GM19455 (cell line): ENCODE results near the gene ACTL6B.
"Not testable (repeated sequence)": the region's sequence is repeated elsewhere in the genome, so short reads cannot be mapped to it uniquely, and the experiment has no call there.

Experiments
- ATAC-seq: cut with Tn5 transposase; IDR thresholded peaks from one replicate; pipeline ENCODE4 v1.9.1; 2021; ENCODE audit not compliant: unreplicated experiment

The ACTL6B gene

GRCh38 chr7:100655908-100656674 is at the start of gene ACTL6B:
Gene ACTL6B (minus strand): TSS chr7:100656448. CDS start chr7:100656354, 94 bp downstream.
- no peak for ATAC-seq

GRCh38 chr7:100705320-100705752 is 49.1 kb upstream of the ACTL6B start:
- ATAC-seq: peak; percentile 59

DNA sequence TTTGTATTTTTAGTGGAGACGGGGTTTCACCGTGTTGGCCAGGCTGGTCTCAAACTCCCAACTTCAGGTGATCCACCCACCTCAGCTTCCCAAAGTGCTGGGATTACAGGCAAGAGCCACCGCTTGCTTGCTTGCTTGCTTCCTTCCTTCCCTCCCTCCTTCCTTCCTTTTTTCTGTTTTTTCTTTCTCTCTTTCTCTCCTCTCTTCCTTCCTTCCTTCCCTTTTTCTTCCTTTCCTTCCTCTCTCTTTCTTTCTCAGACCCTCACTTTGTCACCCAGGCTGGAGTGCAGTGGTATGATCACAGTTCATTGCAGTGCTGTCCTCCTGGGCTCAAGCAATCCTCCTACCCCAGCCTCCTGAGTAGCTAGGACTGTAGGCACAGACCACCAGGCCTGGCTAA is 44.8 kb upstream of the ACTL6B start:
- not testable (repeated sequence) for ATAC-seq

DNA sequence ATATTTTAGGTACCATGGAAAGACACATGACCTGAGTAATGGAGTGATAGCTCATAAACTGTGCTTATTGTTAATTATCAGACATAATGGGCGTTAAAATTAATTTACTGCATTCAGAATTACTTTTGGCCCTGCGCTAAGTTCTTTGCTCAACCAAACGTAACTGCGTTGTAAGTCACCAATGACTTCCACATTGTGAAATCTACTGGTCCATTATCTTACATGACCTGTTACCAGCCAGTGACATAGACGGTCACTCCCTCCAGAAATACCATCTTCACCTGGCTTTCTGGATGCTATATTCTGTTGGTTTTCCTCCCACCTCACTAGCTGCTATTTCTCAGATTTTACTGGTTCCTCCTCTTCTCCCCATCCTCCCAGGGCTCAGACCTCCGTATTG is 42.8 kb upstream of the ACTL6B start:
- ATAC-seq: no peak

DNA sequence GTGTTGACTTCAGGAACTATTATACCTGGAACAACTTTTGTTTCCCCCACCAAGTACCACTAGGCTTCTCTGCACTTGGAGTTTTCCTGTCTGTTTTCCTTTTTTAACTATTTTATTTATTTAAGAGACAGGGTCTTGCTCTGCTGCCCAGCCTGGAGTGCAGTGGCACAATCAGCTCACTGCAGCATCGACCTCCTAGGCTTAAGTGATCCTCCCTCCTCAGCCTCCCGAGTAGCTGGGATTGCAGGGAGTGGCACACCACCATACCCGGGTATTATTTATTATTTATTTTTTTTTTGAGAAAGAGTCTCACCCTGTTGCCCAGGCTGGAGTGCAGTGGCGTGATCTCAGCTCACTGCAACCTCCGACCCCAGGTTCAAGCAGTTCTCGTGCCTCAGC is 39.9 kb upstream of the ACTL6B start:
- no peak for ATAC-seq

DNA sequence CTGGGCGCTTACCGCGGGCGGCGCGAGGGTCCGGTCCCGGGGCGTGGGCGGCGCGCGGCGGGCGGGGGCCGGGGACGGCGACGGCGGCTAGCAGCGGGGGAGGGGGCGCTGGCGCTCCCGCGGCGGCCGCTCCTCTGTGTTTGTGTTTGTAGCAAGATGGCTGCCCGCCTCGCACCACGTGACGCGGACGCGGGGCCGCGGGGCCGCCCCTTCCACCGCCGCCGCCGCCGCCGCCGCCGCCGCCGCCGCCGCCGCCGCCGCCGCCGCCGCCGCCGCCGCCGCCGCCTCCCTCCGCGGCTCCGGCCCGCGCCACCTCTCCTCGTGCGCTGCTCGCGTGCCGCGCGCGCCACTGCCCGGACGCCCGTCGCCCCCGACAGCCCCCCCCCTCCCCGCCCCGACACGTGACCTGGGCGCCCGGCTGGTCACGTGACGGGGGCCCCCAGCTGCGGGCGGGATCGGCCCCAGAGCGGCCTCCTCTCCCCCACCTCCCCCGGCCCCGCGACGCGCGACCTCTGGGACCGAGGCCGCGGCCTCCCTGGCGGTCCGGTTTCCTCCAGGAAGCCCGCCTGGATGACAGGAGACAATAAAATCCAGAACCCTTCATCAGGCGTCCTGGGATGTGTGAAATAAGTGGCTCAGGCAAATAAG is 38.0 kb upstream of the ACTL6B start, which contains the start of gene GIGYF1:
Gene GIGYF1, minus strand, starts transcription at position 153 of the 648 bp plus-strand sequence. CDS start 6,012 bp downstream, outside the sequence.
- peak; percentile 44 for ATAC-seq

DNA sequence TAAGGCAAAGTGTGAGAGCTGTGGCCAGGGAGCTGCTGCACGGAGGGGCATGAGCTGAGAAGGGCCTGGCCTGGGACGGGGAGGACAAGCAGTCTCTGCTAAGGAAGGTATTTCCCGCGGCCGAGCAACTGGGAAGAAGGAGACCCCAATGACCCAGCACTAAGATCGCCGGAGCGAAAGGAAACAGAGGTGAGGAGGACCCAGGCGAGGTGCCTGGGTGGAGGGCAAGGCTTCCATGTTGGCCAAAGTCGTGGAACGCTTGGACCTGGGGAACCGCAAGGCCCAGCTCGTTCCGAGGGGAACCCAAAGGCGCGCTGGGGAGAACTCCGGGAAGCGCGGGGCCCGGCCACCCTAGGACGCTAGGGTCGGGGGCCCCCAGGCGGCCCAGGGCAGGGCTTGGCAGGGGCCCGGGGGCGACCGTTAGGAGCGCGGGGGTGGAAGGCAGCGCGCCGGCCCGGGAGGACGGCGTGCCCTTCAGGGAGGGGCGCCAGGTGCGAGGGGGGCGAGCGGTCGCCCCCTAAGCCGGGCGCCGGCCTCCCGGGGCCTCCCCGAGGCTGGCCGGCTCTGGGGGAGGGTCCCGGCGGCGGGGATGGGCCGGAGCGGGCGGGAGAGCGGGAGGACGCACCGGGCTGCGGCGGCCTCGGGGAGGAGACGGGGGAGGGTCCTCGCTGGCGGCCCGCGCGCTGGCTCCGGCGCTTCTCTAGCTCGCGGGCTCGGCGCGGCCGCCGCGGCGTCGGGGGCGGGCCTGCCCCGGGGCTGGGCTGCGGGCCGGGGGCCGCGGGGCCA is 37.3 kb upstream of the ACTL6B start:
- ATAC-seq: peak; percentile 29

- ATAC-seq: no peak
Observed at GRCh38 chr7:100692578-100692961, 36.3 kb upstream of the ACTL6B start.

DNA sequence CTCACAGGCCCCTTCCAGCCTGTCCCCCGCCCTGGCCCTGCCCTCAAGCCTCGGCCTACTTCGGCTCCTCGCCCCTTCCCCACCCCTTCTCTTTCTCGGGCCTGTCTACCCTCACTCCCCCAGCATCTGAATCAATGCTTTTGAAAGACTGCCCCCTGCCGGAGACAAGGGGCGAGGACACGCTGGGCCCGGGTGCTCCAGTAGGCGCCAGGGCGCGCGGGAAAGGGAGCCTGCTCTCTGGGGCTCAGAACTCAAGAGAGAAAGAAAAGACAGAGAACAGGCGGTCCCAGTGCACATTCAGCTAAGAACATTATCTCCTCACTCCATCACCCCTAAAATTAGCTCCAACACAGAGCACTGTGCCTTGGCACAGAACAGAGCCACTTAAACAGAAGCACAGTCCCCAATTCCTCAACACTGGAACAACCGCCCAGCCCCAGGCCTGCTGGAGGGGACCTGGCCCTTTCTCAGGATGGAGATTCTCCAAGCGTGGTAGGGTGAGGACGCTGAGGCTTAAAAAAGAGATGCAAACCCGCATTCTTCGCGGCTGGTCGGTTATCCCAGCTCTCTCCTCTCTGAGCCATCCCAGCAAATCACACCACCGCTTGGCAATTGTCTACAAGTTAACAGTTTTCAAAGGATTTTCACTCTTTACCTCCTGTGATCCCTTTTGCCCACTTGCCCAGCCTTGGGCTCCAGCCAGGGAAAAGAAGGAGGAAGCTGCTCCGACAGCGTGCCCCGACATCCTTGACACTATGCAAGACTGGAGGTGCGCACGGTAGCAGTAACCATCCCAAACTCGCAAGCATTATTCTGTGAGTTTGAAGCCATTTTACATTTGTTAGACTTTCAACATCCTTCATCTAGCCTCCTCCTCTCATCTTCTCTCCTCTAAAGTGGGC is 35.7 kb upstream of the ACTL6B start:
- no peak for ATAC-seq

DNA sequence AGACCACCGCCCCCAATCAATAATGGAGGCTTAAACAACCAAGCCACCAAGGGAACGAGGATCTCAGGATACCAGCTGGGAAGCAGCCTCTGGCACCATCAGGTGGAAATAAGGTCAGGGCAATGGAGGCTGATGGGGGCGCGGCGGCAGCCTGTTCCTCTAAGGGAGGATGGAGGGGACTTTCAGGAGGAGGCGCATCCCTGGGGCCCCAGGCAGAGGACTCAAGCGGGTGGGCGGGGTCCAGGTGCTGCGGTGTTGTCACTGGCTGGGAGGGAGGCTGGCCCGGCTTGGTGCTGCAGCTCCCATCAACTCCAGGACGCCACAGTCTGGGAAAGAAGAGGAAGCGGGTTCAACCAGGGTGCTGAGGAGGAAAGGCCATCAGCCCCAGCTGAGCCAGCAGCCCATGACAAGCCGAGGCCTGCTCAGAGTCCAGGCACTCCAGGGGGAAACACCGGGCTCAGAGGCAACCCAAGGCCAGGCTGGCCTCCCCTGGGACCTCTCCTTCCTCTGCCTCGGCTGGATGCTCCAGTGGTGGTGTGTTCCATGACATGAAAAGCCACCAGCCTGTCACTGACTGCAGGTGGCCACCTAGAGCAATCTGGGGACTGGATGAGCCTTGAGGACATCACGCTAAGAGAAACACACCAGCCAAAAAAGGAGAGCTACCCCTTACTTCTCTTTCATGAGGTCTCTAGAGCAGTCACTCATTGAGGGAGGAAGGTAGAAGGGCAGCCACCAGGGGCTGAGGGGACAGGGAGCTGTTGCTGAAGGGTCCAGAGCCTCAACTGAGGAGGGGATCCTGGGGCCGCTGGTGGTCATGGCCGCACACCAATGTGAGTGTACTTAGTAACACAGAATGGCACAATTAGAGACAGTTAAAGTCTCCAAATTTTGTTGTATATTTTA is 33.2 kb upstream of the ACTL6B start:
- no peak for ATAC-seq

DNA sequence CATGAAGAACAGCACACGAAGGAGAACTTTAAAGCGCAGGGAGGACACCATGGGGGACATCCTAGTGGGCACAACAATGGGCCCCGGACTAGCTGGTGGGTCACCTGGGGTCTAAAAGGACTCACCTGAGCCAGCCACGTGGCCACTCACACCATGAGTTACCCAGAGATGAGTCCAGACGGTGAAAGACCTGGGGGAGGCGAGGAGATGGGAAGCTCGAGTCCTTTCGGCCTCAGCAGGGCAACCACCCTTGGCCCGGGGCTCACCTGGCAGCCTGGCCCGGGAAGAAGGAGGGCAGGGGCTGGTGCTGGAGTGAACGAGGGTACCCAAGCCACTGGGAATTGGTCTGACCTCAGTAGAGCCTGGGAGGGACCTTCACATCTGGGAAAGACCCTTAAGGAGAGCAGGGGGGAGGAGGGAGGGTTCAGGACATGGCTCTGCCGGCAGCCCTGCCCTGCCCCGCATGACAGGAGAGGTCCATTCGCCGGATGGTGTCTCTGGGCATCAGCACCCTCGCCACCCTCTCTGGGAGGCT is 32.1 kb upstream of the ACTL6B start:
- no peak for ATAC-seq

DNA sequence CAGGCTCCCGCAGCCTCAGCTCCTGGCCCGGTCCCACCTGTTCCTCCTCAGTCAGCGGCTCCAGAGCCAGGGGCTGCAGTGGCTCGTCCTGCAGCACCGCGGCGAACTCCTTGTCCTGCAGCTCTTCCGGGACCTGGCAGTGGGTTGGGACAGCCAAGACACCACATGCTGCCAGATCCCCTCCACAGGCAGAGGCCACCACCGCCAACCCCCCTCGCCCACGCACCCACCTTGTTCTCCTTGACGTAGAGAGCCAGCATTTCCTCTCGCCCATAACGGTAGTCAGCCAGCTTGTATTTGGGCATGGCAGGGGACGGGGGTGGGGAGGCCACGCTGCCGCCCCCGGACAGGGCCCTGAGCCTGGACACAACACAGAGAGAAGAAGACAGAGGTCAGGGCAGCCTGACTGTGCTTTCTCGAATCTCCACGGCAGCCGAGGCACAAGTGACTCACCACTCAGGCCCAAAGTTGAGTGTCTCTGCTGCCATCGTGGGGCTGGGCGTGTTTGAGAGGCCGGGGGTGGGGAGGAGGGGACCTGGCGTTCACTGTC is 31.6 kb upstream of the ACTL6B start:
- no peak for ATAC-seq

DNA sequence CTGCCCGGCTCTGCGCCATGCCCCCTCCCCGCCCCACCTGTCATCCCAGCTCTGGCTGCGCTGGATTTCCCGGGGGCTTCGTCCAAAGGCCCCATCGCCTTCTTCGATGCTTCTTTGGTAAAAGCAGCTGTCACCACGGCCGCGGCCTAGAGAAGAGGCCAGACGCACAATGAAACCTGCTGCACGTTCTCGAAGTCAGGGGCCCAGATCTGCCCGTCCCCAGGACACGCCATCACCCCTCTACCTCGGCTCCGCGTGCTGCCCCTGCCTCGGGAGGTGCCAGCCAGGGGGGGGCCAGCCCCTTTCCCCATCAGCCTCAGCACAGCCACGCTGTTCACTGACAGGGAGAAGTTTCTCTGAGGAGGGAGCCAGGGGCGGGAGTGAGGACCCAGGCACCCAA is 31.0 kb upstream of the ACTL6B start:
- ATAC-seq: no peak

DNA sequence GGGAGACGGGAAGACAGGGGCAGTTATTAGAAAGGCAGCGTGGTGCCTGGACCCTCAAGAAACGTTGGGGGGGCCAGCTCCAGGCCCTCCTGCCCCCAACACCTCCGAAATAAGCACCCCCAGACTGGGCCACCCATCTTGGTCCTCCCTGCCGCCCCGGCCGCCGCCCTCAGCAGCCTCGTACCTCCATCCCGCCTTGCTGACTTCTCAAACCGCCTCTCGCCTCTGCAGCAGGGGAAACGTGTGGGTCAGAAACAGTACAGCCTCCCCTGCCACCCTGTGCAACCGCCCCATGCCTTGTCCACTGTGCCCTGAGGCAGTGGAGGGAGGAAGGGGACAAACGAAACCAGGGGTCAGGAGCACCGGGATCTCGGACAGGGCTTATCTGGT is 30.6 kb upstream of the ACTL6B start:
- no peak for ATAC-seq

DNA sequence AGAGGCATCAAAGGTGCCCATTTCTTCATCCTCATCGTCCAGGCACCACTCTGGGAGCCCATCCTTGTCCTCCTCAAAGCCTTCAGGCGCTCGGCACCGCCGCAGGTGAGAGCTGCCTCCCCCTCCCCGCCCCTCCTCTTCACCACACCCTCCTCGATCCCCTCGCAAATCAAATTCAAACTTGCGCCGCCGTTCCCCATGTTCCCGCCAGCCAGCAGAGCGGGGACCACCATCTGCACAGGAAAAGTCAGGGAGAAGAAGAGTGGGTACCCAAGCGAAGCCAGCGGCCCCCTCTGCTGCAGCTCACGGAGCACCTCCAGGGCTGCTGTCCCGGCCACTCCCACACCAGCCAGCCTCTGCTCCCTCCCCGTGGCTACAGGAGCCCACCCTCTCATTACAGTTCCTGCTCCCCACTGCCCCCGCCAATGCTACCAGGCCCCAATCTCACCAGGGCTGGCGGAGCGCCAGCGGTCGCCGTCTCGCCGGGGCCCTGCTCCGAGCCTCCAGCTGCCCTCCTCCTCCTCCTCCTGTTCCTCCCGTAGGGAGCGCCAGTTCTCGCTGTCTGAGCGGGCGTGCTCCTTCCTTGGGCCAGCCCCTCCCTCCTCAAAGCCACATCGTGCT is 30.1 kb upstream of the ACTL6B start:
- ATAC-seq: no peak

- no peak for ATAC-seq
Observed at GRCh38 chr7:100685631-100686145, 29.4 kb upstream of the ACTL6B start.

- no peak for ATAC-seq
Observed at GRCh38 chr7:100685049-100685605, 28.9 kb upstream of the ACTL6B start.

DNA sequence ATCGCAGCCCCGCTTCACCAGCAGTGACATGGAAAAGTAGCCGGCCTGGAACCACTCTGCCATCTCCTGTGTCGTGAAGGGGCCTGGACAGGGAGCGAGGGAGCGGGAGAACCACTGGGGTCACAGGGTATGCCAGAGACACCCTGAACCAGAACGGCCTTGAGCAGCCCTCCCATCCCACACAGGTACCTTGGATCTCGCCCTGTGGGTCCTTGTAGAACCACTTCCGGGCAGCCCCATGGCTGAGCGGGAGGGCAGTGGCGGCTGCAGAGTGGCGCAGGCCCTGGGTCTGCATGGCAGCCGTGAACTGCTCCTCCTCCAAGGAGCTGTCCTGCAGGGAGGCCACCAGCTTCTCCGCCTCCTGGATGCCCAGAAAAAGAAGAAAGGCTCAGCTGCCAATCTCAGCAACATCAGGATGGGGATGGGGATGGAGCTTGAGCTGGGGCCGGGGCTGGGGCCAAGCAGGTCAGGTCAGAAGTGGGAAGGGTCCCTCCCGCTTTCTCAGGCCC is 28.3 kb upstream of the ACTL6B start:
- no peak for ATAC-seq
